ENCODE measurements around the gene CBX5.

DNA sequence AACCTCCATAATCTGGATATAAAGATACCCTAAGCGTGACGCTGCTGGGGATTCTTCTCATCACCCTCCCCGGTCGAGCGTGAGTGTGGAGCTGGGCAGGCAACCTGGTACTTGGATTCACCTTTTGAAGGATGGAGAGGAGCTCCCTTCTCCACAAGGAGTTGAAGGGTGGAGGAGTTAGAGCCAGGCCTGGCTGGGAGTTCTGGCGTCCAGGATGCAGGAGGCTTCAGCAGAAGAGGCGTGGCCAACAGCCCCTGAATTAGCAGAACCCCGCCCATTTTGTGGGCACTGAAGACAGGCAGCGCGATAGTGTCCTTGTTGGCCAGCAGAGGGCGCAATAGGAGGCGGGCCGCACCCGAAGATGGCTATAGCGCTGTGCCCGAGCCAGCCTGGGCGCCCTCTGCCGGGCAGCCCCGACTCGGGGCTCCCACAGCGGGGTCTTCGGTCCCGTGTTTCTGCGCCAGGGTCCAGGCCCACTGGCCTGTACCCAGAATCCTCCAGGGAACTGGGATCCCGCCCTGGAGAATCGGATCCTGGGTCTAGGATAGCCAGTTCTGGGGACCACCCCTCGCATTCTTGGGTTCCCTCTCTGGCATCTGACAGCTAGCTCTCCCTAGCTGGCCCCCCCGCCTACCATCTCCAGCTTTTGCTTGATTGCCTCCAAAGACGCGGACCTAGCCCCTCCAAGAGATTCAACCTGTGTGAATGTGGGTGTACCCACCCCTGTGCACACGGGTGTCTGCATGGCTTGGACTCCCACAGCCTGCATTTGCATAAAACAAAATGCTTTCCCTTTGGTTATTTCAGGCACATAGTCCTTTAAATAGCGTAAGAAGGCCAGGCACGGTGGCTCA, 65.1 kb downstream of the CBX5 start:
- no peak for TF ChIP-seq POLR2A (IDR thresholded peaks at IDR 0.05)
- TF ChIP-seq, protein P1, sequence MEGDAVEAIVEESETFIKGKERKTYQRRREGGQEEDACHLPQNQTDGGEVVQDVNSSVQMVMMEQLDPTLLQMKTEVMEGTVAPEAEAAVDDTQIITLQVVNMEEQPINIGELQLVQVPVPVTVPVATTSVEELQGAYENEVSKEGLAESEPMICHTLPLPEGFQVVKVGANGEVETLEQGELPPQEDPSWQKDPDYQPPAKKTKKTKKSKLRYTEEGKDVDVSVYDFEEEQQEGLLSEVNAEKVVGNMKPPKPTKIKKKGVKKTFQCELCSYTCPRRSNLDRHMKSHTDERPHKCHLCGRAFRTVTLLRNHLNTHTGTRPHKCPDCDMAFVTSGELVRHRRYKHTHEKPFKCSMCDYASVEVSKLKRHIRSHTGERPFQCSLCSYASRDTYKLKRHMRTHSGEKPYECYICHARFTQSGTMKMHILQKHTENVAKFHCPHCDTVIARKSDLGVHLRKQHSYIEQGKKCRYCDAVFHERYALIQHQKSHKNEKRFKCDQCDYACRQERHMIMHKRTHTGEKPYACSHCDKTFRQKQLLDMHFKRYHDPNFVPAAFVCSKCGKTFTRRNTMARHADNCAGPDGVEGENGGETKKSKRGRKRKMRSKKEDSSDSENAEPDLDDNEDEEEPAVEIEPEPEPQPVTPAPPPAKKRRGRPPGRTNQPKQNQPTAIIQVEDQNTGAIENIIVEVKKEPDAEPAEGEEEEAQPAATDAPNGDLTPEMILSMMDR (IDR thresholded peaks at IDR 0.05) = peak; percentile 85 to 99
- no peak for TF ChIP-seq EP300 (IDR thresholded peaks at IDR 0.05)
